Measurements from ENCODE around the gene CDT1. TPM values are rescaled to one million over a fixed set of nuclear protein-coding genes. Genes with fewer than 3 reads are reported as not detected.

Gene CDT1
- total RNA-seq, 2 experiments from 2014 or later, result 136 to 182 TPM

GRCh38 chr16:88761143-88761534 is 42.5 kb upstream of the CDT1 start:
- Mint-ChIP-seq H3K4me1 (peaks cover 14% of the 10 kb centered on the region), H3K9me3 (ENCODE audit: low read depth) (no peaks in the 10 kb centered on the region), H3K4me3 (no peak overlapping the region), H3K27me3 (no peaks in the 10 kb centered on the region), H3K36me3 (ENCODE audit: low read depth) (no peaks in the 10 kb centered on the region), H3K27ac (no peak overlapping the region)
- ChIA-PET CTCF (interaction anchor here (2.4 kb wide), 1 partner anchor 23 kb away, joined by 7 read pairs; no protein-coding TSS in a partner anchor), POLR2A (no interaction called here)
- ATAC-seq (no peak), DNase-seq (no peak)
- intact Hi-C loops (cut with DNase I, micrococcal nuclease), result no loop called here

GRCh38 chr16:88761830-88762229 is 41.8 kb upstream of the CDT1 start:
- Mint-ChIP-seq H3K4me1 (peaks cover 16% of the 10 kb centered on the region), H3K9me3 (ENCODE audit: low read depth) (no peaks in the 10 kb centered on the region), H3K27me3 (no peaks in the 10 kb centered on the region), H3K36me3 (ENCODE audit: low read depth) (no peaks in the 10 kb centered on the region), H3K4me3 (no peak overlapping the region), H3K27ac (no peak overlapping the region)
- ATAC-seq (no peak), DNase-seq (no peak)
- CTCF ChIA-PET, result interaction anchor here (1.5 to 2.4 kb wide), 2 partner anchors 12 to 24 kb away, joined by 4 to 7 read pairs; no protein-coding TSS in a partner anchor
- POLR2A ChIA-PET, result interaction anchor here (0.6 kb wide), 1 partner anchor 348 kb away, joined by 5 read pairs; no protein-coding TSS in a partner anchor
- intact Hi-C loops (cut with DNase I, micrococcal nuclease), result no loop called here

- CTCF ChIA-PET, result interaction anchor here (0.7 to 2.4 kb wide), 5 partner anchors 12 to 333 kb away, joined by 3 to 7 read pairs (median 3); no protein-coding TSS in a partner anchor
- H3K9me3 Mint-ChIP-seq (ENCODE audit: low read depth), result no peaks in the 10 kb centered on the region
- peaks cover 20% of the 10 kb centered on the region for H3K4me1 Mint-ChIP-seq
- DNase-seq (no peak), ATAC-seq (no peak)
- no peaks in the 10 kb centered on the region for H3K36me3 Mint-ChIP-seq (ENCODE audit: low read depth)
- no peak overlapping the region for H3K27ac Mint-ChIP-seq
- intact Hi-C loops (cut with DNase I, micrococcal nuclease), result no loop called here
- H3K27me3 Mint-ChIP-seq, result no peaks in the 10 kb centered on the region
- POLR2A ChIA-PET, result interaction anchor here (0.6 kb wide), 1 partner anchor 347 kb away, joined by 5 read pairs; no protein-coding TSS in a partner anchor
- H3K4me3 Mint-ChIP-seq, result no peak overlapping the region
Measured at GRCh38 chr16:88762258-88762870, 41.2 kb upstream of the CDT1 start.

GRCh38 chr16:88762941-88763340 is 40.6 kb upstream of the CDT1 start:
- ATAC-seq (no peak), DNase-seq (no peak)
- Mint-ChIP-seq H3K9me3 (ENCODE audit: low read depth) (no peaks in the 10 kb centered on the region), H3K4me3 (no peak overlapping the region), H3K4me1 (peaks cover 25% of the 10 kb centered on the region), H3K36me3 (ENCODE audit: low read depth) (no peaks in the 10 kb centered on the region), H3K27ac (no peak overlapping the region), H3K27me3 (no peaks in the 10 kb centered on the region)
- CTCF ChIA-PET, result interaction anchor here (0.6 to 1.5 kb wide), 6 partner anchors 11 to 809 kb away, joined by 3 to 4 read pairs (median 3); no protein-coding TSS in a partner anchor
- POLR2A ChIA-PET, result no interaction called here
- intact Hi-C loops (cut with DNase I, micrococcal nuclease), result no loop called here

- intact Hi-C loops (cut with DNase I, micrococcal nuclease), result no loop called here
- ChIA-PET CTCF (interaction anchor here (0.6 to 1.5 kb wide), 4 partner anchors 11 to 808 kb away, joined by 3 to 4 read pairs (median 3); no protein-coding TSS in a partner anchor), POLR2A (no interaction called here)
- no peaks in the 10 kb centered on the region for H3K27me3 Mint-ChIP-seq
- H3K36me3 Mint-ChIP-seq (ENCODE audit: low read depth), result no peaks in the 10 kb centered on the region
- ATAC-seq (no peak), DNase-seq (no peak)
- H3K4me1 Mint-ChIP-seq, result peaks cover 22% of the 10 kb centered on the region
- H3K9me3 Mint-ChIP-seq (ENCODE audit: low read depth), result no peaks in the 10 kb centered on the region
- no peak overlapping the region for H3K4me3 Mint-ChIP-seq
- peak overlapping the region; percentile 25 for H3K27ac Mint-ChIP-seq
Measured at GRCh38 chr16:88763502-88764053, 40.0 kb upstream of the CDT1 start.

GRCh38 chr16:88764080-88764479 is 39.5 kb upstream of the CDT1 start:
- peaks cover 20% of the 10 kb centered on the region for H3K4me1 Mint-ChIP-seq
- POLR2A ChIA-PET, result no interaction called here
- H3K27ac Mint-ChIP-seq, result no peak overlapping the region

GRCh38 chr16:88764913-88765349 is 38.7 kb upstream of the CDT1 start:
- intact Hi-C loops (cut with DNase I, micrococcal nuclease), result no loop called here
- POLR2A ChIA-PET, result no interaction called here

More at GRCh38 chr16:88764080-88764479, 39.5 kb upstream of the CDT1 start:
- ATAC-seq (no peak), DNase-seq (no peak)
- intact Hi-C loops (cut with DNase I, micrococcal nuclease), result no loop called here
- CTCF ChIA-PET, result interaction anchor here (0.7 to 1.3 kb wide), 2 partner anchors 10 to 26 kb away, joined by 3 read pairs; no protein-coding TSS in a partner anchor
- no peaks in the 10 kb centered on the region for H3K27me3 Mint-ChIP-seq
- no peaks in the 10 kb centered on the region for H3K9me3 Mint-ChIP-seq (ENCODE audit: low read depth)
- no peaks in the 10 kb centered on the region for H3K36me3 Mint-ChIP-seq (ENCODE audit: low read depth)
- no peak overlapping the region for H3K4me3 Mint-ChIP-seq

GRCh38 chr16:88766975-88767374 is 36.6 kb upstream of the CDT1 start:
- no peak for DNase-seq
- Mint-ChIP-seq H3K27me3 (no peaks in the 10 kb centered on the region), H3K36me3 (ENCODE audit: low read depth) (no peaks in the 10 kb centered on the region), H3K4me3 (no peak overlapping the region), H3K9me3 (ENCODE audit: low read depth) (no peaks in the 10 kb centered on the region), H3K27ac (no peak overlapping the region), H3K4me1 (peaks cover 28% of the 10 kb centered on the region)
- ChIA-PET CTCF (interaction anchor here (2.2 kb wide), 1 partner anchor 15 kb away, joined by 9 read pairs; no protein-coding TSS in a partner anchor), POLR2A (no interaction called here)
- intact Hi-C loops (cut with DNase I, micrococcal nuclease), result no loop called here
- no peak for ATAC-seq

More at GRCh38 chr16:88764913-88765349, 38.7 kb upstream of the CDT1 start:
- no peaks in the 10 kb centered on the region for H3K9me3 Mint-ChIP-seq (ENCODE audit: low read depth)
- ATAC-seq (no peak), DNase-seq (no peak)
- H3K4me1 Mint-ChIP-seq, result peaks cover 20% of the 10 kb centered on the region
- no peaks in the 10 kb centered on the region for H3K27me3 Mint-ChIP-seq
- H3K4me3 Mint-ChIP-seq, result no peak overlapping the region
- H3K27ac Mint-ChIP-seq, result no peak overlapping the region
- CTCF ChIA-PET, result interaction anchor here (1.3 kb wide), 1 partner anchor 9 kb away, joined by 3 read pairs; no protein-coding TSS in a partner anchor
- no peaks in the 10 kb centered on the region for H3K36me3 Mint-ChIP-seq (ENCODE audit: low read depth)

GRCh38 chr16:88767546-88768070 is 36.0 kb upstream of the CDT1 start:
- Mint-ChIP-seq H3K4me1 (peaks cover 28% of the 10 kb centered on the region), H3K27ac (no peak overlapping the region), H3K27me3 (no peaks in the 10 kb centered on the region), H3K9me3 (ENCODE audit: low read depth) (no peaks in the 10 kb centered on the region), H3K36me3 (ENCODE audit: low read depth) (no peaks in the 10 kb centered on the region), H3K4me3 (no peak overlapping the region)
- DNase-seq, result no peak
- intact Hi-C loops (cut with DNase I, micrococcal nuclease), result no loop called here
- ATAC-seq, result no peak
- ChIA-PET POLR2A (no interaction called here), CTCF (interaction anchor here (0.6 to 2.2 kb wide), 2 partner anchors 14 to 30 kb away, joined by 3 to 9 read pairs; no protein-coding TSS in a partner anchor)

- intact Hi-C loops (cut with DNase I, micrococcal nuclease), result no loop called here
- ChIA-PET POLR2A (no interaction called here), CTCF (interaction anchor here (0.6 to 2.2 kb wide), 3 partner anchors 9 to 30 kb away, joined by 3 to 9 read pairs (median 3); no protein-coding TSS in a partner anchor)
- Mint-ChIP-seq H3K4me3 (no peak overlapping the region), H3K9me3 (ENCODE audit: low read depth) (no peaks in the 10 kb centered on the region), H3K27me3 (no peaks in the 10 kb centered on the region), H3K27ac (no peak overlapping the region), H3K4me1 (peaks cover 28% of the 10 kb centered on the region), H3K36me3 (ENCODE audit: low read depth) (no peaks in the 10 kb centered on the region)
- ATAC-seq, result no peak
- no peak for DNase-seq
Measured at GRCh38 chr16:88768071-88768783, 35.4 kb upstream of the CDT1 start.
